ENCODE data around the gene RPL37. TPM values are rescaled to one million over a fixed set of nuclear protein-coding genes. Genes with fewer than 3 reads are reported as not detected.

Gene RPL37
- total RNA-seq, 4 donors from 2014 or later: 119 to 984 (median 276) TPM

DNA sequence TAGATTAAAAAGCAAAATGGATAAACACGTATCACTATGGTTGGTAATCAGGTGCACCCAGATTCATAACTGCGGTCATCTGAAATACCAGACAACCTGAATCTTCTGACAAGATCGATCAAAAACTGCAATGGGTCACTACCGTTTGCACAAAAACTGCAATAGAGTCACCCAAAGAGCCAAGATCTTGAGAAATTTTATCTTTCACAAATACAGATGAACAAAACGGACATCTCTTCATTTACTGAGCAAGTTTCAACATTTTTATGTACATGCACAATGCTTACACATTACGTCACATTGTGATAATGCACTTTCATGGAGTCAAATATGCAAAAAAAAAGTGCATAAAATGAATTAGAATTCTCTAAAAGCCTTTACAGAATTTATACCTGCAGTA, 55.5 kb downstream of the RPL37 start:
- no peak for DNase-seq (ENCODE audit: extremely low spot score)
- Histone ChIP-seq H3K27ac (replicated peaks in 1 of 4) (no peak overlapping the region), H3K27me3 (no peaks in the 10 kb centered on the region), H3K36me3 (peaks cover 11 to 28% (median 21%) of the 10 kb centered on the region in 4 donors), H3K9me3 (no peaks in the 10 kb centered on the region), H3K4me1 (peaks cover 15 to 35% (median 26%) of the 10 kb centered on the region in 4 donors), H3K4me3 (no peak overlapping the region)
- 76% methylated on average over 6 of the region's 6 CpGs for WGBS
- intact Hi-C loops (cut with DNase I): no loop called here
- TF ChIP-seq EP300 (IDR thresholded peaks at IDR 0.05) (no peak), POLR2A (IDR thresholded peaks at IDR 0.05; ENCODE audit: low read depth) (no peak), POLR2AphosphoS5 (IDR thresholded peaks at IDR 0.05) (no peak)
- TF ChIP-seq, protein P1, sequence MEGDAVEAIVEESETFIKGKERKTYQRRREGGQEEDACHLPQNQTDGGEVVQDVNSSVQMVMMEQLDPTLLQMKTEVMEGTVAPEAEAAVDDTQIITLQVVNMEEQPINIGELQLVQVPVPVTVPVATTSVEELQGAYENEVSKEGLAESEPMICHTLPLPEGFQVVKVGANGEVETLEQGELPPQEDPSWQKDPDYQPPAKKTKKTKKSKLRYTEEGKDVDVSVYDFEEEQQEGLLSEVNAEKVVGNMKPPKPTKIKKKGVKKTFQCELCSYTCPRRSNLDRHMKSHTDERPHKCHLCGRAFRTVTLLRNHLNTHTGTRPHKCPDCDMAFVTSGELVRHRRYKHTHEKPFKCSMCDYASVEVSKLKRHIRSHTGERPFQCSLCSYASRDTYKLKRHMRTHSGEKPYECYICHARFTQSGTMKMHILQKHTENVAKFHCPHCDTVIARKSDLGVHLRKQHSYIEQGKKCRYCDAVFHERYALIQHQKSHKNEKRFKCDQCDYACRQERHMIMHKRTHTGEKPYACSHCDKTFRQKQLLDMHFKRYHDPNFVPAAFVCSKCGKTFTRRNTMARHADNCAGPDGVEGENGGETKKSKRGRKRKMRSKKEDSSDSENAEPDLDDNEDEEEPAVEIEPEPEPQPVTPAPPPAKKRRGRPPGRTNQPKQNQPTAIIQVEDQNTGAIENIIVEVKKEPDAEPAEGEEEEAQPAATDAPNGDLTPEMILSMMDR (IDR thresholded peaks at IDR 0.05): no peak

DNA sequence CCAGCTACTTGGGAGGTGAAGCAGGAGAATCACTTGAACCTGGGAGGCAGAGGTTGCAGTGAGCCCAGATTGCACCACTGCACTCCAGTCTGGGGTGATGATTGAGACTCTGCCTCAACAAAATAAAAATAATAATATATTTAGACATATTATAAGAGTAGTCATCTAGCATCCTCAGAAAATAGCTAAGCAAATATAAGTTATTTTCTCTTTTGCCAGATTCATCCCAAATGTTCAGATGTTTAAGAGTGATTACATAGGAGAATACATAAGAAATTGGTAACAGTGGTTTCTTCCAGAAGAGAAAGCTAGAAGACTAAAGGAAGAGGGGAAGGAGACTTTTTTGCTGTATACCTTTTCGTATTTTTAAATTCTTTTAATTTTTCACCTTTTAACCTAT, 56.9 kb downstream of the RPL37 start:
- no peaks in the 10 kb centered on the region for H3K27me3 ChIP-seq
- DNase-seq (ENCODE audit: extremely low spot score): no peak
- WGBS: 100% methylated on average over 1 of the region's 1 CpG
- H3K27ac ChIP-seq (replicated peaks in 1 of 4): no peak overlapping the region
- intact Hi-C loops (cut with DNase I): no loop called here
- no peaks in the 10 kb centered on the region for H3K9me3 ChIP-seq
- H3K36me3 ChIP-seq: peaks cover 12 to 42% (median 29%) of the 10 kb centered on the region in 4 donors
- no peak overlapping the region for H3K4me3 ChIP-seq
- TF ChIP-seq, protein P1 (IDR thresholded peaks at IDR 0.05): no peak
- TF ChIP-seq POLR2A (IDR thresholded peaks at IDR 0.05; ENCODE audit: low read depth): no peak
- no peak for TF ChIP-seq POLR2AphosphoS5 (IDR thresholded peaks at IDR 0.05)
- TF ChIP-seq EP300 (IDR thresholded peaks at IDR 0.05): no peak
- peaks cover 15 to 29% (median 21%) of the 10 kb centered on the region in 4 donors for H3K4me1 ChIP-seq

GRCh38 chr5:40776658-40776977, 58.4 kb downstream of the RPL37 start:
- Histone ChIP-seq H3K27me3 (no peaks in the 10 kb centered on the region), H3K4me3 (no peak overlapping the region), H3K9me3 (no peaks in the 10 kb centered on the region), H3K36me3 (peaks cover 13 to 53% (median 36%) of the 10 kb centered on the region in 4 donors), H3K4me1 (peaks cover 6 to 17% (median 11%) of the 10 kb centered on the region in 4 donors), H3K27ac (replicated peaks in 1 of 4) (no peak overlapping the region)
- intact Hi-C loops (cut with DNase I): no loop called here
- TF ChIP-seq, protein P1 (IDR thresholded peaks at IDR 0.05): no peak
- TF ChIP-seq POLR2A (IDR thresholded peaks at IDR 0.05; ENCODE audit: low read depth) (no peak), EP300 (IDR thresholded peaks at IDR 0.05) (no peak), POLR2AphosphoS5 (IDR thresholded peaks at IDR 0.05) (no peak)
- 93% methylated on average over 1 of the region's 1 CpG for WGBS
- DNase-seq (ENCODE audit: extremely low spot score): no peak

DNA sequence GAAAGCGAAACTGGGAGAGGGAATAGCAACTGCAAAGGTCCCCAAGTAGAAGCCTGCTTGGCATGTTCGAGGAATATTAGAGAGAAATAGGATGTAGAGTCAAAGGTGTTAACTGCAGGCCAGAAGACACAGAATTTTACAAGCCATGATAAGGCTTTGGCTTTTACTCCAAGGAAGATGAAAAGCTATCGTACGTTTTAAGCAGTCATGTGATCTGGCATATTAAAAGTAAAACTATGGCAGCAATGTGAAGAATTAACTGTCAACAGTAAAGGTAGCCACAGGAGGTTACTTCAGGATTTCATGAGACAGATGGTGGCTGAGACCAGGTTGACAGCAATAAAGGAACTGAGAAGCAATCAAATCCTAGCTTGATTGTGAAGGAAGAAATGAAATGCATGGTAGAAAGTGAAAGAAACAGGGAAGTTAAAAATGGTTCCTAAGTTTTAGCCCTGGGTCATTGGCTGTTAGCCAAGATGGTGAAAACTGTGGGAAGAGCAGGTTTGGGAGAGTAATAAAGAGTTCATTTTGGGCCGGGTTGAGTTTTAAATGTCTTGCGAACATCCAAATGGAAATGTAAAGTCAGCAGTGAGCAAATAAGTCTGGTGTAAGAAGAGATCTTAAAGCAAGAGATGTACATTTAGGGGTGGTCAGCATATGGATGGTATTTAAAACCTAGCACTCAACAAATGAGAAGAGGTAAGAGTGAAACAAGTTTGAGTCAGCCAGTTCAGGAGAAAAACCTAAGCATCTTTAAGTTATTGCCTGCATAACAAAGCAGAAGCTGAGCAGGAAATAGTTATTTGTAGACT, 59.0 kb downstream of the RPL37 start:
- peaks cover 3 to 11% (median 9%) of the 10 kb centered on the region in 4 donors for H3K4me1 ChIP-seq
- 67% methylated on average over 6 of the region's 6 CpGs for WGBS
- TF ChIP-seq POLR2A (IDR thresholded peaks at IDR 0.05; ENCODE audit: low read depth) (no peak), EP300 (IDR thresholded peaks at IDR 0.05) (no peak), POLR2AphosphoS5 (IDR thresholded peaks at IDR 0.05) (no peak)
- TF ChIP-seq, protein P1 (IDR thresholded peaks at IDR 0.05): no peak
- DNase-seq (ENCODE audit: extremely low spot score): no peak
- no peaks in the 10 kb centered on the region for H3K27me3 ChIP-seq
- no peak overlapping the region for H3K27ac ChIP-seq (replicated peaks in 1 of 4)
- peaks cover 19 to 58% (median 41%) of the 10 kb centered on the region in 4 donors for H3K36me3 ChIP-seq
- no peaks in the 10 kb centered on the region for H3K9me3 ChIP-seq
- intact Hi-C loops (cut with DNase I): no loop called here
- no peak overlapping the region for H3K4me3 ChIP-seq

Small RNAs within 50 kb of the gene (small RNA-seq; reads per million reads assigned to genes)
- gene RF00191 (0 reads per million in 3 donors), gene SNORD72 (31.7 to 39.9 (median 32.4) reads per million in 3 donors)

Other genes starting within 250 kb of the RPL37 start
- 10 to 100 TPM; 13.3 to 44.6 (median 27.9) TPM for gene PTGER4, start 155.3 kb downstream of the RPL37 start, total RNA-seq
- 10 to 100 TPM; 19.1 to 32.7 (median 24.0) TPM for gene TTC33, start 79.3 kb downstream of the RPL37 start, total RNA-seq
- 10 to 100 TPM; 70.1 to 85.0 (median 78.6) TPM for gene PRKAA1, start 36.8 kb downstream of the RPL37 start, total RNA-seq
- gene CARD6, start 6.1 kb upstream of the RPL37 start, total RNA-seq: 10 to 100 TPM in 1 of 4 donors, 1 to 10 TPM in 3; 5.4 to 10.1 (median 9.0) TPM
- 1,000 to 10,000 TPM in 1 of 4 donors, 100 to 1,000 TPM in 3; 713 to 1,019 (median 874) TPM for gene C7, start 74.3 kb upstream of the RPL37 start, total RNA-seq
- not detected for gene MROH2B, start 236.1 kb upstream of the RPL37 start, total RNA-seq